ENCODE measurements around the gene VMO1. TPM values are rescaled to one million over a fixed set of nuclear protein-coding genes. Genes with fewer than 3 reads are reported as not detected.

Gene VMO1
- total and polyA plus RNA-seq, 9 of the 15 experiments (the other 6 are each of a cell fraction or from before 2014, with no cell fraction given) = 0.31 TPM; not detected in 8

DNA sequence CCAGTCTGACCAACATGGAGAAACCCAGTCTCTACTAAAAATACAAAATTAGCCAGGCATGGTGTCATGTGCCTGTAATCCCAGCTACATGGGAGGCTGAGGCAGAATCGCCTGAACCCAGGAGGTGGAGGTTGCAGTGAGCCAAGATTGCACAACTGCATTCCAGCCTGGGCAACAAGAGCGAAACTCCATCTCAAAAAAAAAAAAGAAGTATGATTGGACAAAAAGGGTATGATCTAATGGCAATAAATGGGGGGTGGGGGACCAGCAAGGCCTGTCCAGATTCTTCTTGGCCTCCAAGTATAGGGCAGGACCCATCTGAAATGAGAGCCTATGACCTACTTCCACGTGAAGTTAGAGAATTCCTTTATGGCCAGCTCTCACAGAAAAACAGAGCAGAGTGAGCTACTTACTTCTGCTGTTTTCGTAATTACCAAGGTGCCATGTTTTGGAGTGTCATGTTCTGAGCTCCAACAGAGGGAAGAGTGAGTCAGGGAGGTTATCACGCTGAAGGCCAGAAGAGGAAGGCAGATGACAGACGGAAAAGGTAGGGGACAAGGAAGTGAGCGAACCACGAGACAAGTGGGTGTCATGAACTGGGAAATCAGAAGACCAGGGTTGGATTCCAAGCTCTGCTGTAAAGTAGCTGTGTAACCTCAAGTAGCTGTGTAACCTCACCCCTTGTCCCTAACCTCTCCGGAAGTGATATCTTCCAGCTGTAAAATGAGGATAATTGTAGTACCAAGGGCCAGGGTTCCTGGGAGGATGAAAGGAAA is 50.1 kb downstream of the VMO1 start:
- Histone ChIP-seq H3K9me3 (replicated peaks; ENCODE audit: control insufficient read depth, insufficient read depth, low read depth, low read length) (no peaks in the 10 kb centered on the region), H3K9me1 (ENCODE audit: control insufficient read depth, insufficient read depth, low read length) (no peaks in the 10 kb centered on the region), H3K27ac (ENCODE audit: extremely low read depth, low read depth, low read length) (no peak overlapping the region; the same call in 2 of the 3 replicates), H3K4me2 (ENCODE audit: insufficient read depth, low read length) (peak overlapping the region; percentile 16; the same call in 1 of the 2 replicates), H3K27me3 (ENCODE audit: control insufficient read depth in 2 of 2, insufficient read depth in 2 of 2, low read length in 2 of 2) (peaks cover 15 to 28% of the 10 kb centered on the region in 2 experiments), H3K4me1 (replicated peaks in 1 of 2; ENCODE audit: control insufficient read depth in 2 of 2, insufficient read depth in 2 of 2, low read length in 2 of 2) (peaks cover 4 to 24% of the 10 kb centered on the region in 2 experiments; a peak in 3 of 5 replicates), H3K4me3 (no peak overlapping the region), H3K79me2 (ENCODE audit: control insufficient read depth, insufficient read depth, low read length) (no peaks in the 10 kb centered on the region), H3K9ac (ENCODE audit: insufficient read depth in 1 of 2, low read depth in 2 of 2, low read length in 2 of 2) (no peak overlapping the region; a peak in 1 of 4 replicates), H2AFZ (ENCODE audit: low read depth, low read length) (peak overlapping the region; percentile 64), H4K20me1 (replicated peaks; ENCODE audit: control insufficient read depth, insufficient read depth, low read length) (no peaks in the 10 kb centered on the region), H3K36me3 (ENCODE audit: control insufficient read depth, insufficient read depth, low read length) (no peaks in the 10 kb centered on the region)
- ATAC-seq (no peak), FAIRE-seq (peak; percentile 67), DNase-seq (ENCODE audit: extremely low read depth in 1 of 4, low spot score in 3 of 4) (peak in 1 of 4 experiments; percentile 65)
- CTCF ChIA-PET (ENCODE audit: low intra/inter-chr PET ratio) = no interaction called here
- POLR2A ChIA-PET = interaction anchor here (0.7 kb wide), 2 partner anchors 15 to 679 kb away, joined by 3 read pairs; no protein-coding TSS in a partner anchor
- 4% methylated on average over 7 of the region's 9 CpGs for WGBS (ENCODE audit: insufficient coverage, low coverage, missing lambda C conversion rate)
- no TSS peak for BruUV-seq (replicated peaks)
- intact Hi-C loops (cut with micrococcal nuclease) (no loop called here), in situ Hi-C loops (cut with MboI) (no loop called here)
- TF ChIP-seq, protein P1, sequence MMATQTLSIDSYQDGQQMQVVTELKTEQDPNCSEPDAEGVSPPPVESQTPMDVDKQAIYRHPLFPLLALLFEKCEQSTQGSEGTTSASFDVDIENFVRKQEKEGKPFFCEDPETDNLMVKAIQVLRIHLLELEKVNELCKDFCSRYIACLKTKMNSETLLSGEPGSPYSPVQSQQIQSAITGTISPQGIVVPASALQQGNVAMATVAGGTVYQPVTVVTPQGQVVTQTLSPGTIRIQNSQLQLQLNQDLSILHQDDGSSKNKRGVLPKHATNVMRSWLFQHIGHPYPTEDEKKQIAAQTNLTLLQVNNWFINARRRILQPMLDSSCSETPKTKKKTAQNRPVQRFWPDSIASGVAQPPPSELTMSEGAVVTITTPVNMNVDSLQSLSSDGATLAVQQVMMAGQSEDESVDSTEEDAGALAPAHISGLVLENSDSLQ (IDR thresholded peaks at IDR 0.05) = peak; percentile 61
- TF ChIP-seq STAT5A (IDR thresholded peaks at IDR 0.05; ENCODE audit: borderline replicate concordance, low read length) = no peak
- TF ChIP-seq, protein P2, sequence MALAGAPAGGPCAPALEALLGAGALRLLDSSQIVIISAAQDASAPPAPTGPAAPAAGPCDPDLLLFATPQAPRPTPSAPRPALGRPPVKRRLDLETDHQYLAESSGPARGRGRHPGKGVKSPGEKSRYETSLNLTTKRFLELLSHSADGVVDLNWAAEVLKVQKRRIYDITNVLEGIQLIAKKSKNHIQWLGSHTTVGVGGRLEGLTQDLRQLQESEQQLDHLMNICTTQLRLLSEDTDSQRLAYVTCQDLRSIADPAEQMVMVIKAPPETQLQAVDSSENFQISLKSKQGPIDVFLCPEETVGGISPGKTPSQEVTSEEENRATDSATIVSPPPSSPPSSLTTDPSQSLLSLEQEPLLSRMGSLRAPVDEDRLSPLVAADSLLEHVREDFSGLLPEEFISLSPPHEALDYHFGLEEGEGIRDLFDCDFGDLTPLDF (CRISPR knock-in tag; IDR thresholded peaks at IDR 0.05) = no peak
- TF ChIP-seq NFE2 (IDR thresholded peaks at IDR 0.05; ENCODE audit: low read depth) = peak; percentile 33; the same call in 1 of the 2 replicates
- no peak for TF ChIP-seq ESRRA (IDR thresholded peaks at IDR 0.05; ENCODE audit: borderline replicate concordance, low read depth)
- TF ChIP-seq RBM22 (IDR thresholded peaks at IDR 0.05; ENCODE audit: low read depth, low read length, poor library complexity, severe bottlenecking) = no peak
- TF ChIP-seq, protein P3, sequence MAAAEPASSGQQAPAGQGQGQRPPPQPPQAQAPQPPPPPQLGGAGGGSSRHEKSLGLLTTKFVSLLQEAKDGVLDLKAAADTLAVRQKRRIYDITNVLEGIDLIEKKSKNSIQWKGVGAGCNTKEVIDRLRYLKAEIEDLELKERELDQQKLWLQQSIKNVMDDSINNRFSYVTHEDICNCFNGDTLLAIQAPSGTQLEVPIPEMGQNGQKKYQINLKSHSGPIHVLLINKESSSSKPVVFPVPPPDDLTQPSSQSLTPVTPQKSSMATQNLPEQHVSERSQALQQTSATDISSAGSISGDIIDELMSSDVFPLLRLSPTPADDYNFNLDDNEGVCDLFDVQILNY (CRISPR knock-in tag; IDR thresholded peaks at IDR 0.05) = no peak
- no peak for TF ChIP-seq RFX1 (IDR thresholded peaks at IDR 0.05)
- TF ChIP-seq, protein P4, sequence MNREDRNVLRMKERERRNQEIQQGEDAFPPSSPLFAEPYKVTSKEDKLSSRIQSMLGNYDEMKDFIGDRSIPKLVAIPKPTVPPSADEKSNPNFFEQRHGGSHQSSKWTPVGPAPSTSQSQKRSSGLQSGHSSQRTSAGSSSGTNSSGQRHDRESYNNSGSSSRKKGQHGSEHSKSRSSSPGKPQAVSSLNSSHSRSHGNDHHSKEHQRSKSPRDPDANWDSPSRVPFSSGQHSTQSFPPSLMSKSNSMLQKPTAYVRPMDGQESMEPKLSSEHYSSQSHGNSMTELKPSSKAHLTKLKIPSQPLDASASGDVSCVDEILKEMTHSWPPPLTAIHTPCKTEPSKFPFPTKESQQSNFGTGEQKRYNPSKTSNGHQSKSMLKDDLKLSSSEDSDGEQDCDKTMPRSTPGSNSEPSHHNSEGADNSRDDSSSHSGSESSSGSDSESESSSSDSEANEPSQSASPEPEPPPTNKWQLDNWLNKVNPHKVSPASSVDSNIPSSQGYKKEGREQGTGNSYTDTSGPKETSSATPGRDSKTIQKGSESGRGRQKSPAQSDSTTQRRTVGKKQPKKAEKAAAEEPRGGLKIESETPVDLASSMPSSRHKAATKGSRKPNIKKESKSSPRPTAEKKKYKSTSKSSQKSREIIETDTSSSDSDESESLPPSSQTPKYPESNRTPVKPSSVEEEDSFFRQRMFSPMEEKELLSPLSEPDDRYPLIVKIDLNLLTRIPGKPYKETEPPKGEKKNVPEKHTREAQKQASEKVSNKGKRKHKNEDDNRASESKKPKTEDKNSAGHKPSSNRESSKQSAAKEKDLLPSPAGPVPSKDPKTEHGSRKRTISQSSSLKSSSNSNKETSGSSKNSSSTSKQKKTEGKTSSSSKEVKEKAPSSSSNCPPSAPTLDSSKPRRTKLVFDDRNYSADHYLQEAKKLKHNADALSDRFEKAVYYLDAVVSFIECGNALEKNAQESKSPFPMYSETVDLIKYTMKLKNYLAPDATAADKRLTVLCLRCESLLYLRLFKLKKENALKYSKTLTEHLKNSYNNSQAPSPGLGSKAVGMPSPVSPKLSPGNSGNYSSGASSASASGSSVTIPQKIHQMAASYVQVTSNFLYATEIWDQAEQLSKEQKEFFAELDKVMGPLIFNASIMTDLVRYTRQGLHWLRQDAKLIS (CRISPR knock-in tag; IDR thresholded peaks at IDR 0.05) = no peak
- TF ChIP-seq L3MBTL2 (IDR thresholded peaks at IDR 0.05) = no peak; the same call in 1 of the 2 replicates
- no peak for TF ChIP-seq HMG20A (CRISPR knock-in tag; conservative IDR thresholded peaks at IDR 0.05)
- no peak for TF ChIP-seq MAFG (tag; conservative IDR thresholded peaks at IDR 0.05)
- TF ChIP-seq CAMTA2 (CRISPR knock-in tag; conservative IDR thresholded peaks at IDR 0.05) = no peak
